Bronchial epithelial cell (primary cell): ENCODE data around the gene CTNNA2. TPM values are rescaled to one million over a fixed set of nuclear protein-coding genes. Genes with fewer than 3 reads are reported as not detected.

Source experiments
- DNase-seq: peaks from one replicate; pipeline ENCODE4 v3.0.0-alpha.2; 2010; ENCODE audit warnings: low read depth
- FAIRE-seq: peaks from 2 replicates; lab custom pipeline; 2011; peaks lifted over from hg19 to GRCh38; lab: Jason Lieb, UNC
- H3K27me3 ChIP-seq: 2 replicates; pipeline ENCODE4 v1.5.1; 2011; ENCODE audit warnings: low read length; ENCODE audit not compliant: control insufficient read depth, insufficient read depth
- H3K36me3 ChIP-seq: 2 replicates; pipeline ENCODE4 v1.5.1; 2011; ENCODE audit warnings: low read length; ENCODE audit not compliant: control insufficient read depth, insufficient read depth
- H3K4me3 ChIP-seq: 2 replicates; pipeline ENCODE4 v1.5.1; 2011; ENCODE audit warnings: mild to moderate bottlenecking, low read depth, low read length, control low read depth
- CTCF ChIP-seq: IDR thresholded peaks from 2 replicates; pipeline ENCODE4 v1.5.1; 2011; ENCODE audit warnings: mild to moderate bottlenecking, moderate library complexity, low read length, control low read depth, inconsistent platforms; ENCODE audit not compliant: insufficient read depth, severe bottlenecking
- total RNA-seq: library from RNA; depleted of rRNA; stranded (reverse); fragments of >200 nt; gene quantifications from 2 replicates; pipeline ENCODE4 v1.2.1, GENCODE V29; 2014

Gene CTNNA2
- total RNA-seq, 1 donor from 2014 or later = not detected

GRCh38 chr2:79940364-79940763 is 427.5 kb downstream of the CTNNA2 start:
- Histone ChIP-seq H3K36me3 (no peaks in the 10 kb centered on the region), H3K4me3 (no peak overlapping the region), H3K27me3 (no peaks in the 10 kb centered on the region)
- DNase-seq (no peak), FAIRE-seq (no peak)
- no peak for TF ChIP-seq CTCF

- FAIRE-seq = no peak
- no peak for DNase-seq
- Histone ChIP-seq H3K36me3 (no peaks in the 10 kb centered on the region), H3K27me3 (no peaks in the 10 kb centered on the region), H3K4me3 (no peak overlapping the region)
- no peak for TF ChIP-seq CTCF
Measured at GRCh38 chr2:79941179-79941578, 428.3 kb downstream of the CTNNA2 start.

GRCh38 chr2:79944205-79944604 is 431.4 kb downstream of the CTNNA2 start:
- Histone ChIP-seq H3K36me3 (no peaks in the 10 kb centered on the region), H3K4me3 (no peak overlapping the region), H3K27me3 (no peaks in the 10 kb centered on the region)
- DNase-seq (no peak), FAIRE-seq (no peak)
- no peak for TF ChIP-seq CTCF

GRCh38 chr2:79945653-79946445 is 433.0 kb downstream of the CTNNA2 start:
- no peak for TF ChIP-seq CTCF
- H3K27me3 ChIP-seq = no peaks in the 10 kb centered on the region
- H3K36me3 ChIP-seq = no peaks in the 10 kb centered on the region
- no peak overlapping the region for H3K4me3 ChIP-seq
- FAIRE-seq (no peak), DNase-seq (no peak)

GRCh38 chr2:79947751-79948150 is 434.9 kb downstream of the CTNNA2 start:
- Histone ChIP-seq H3K27me3 (no peaks in the 10 kb centered on the region), H3K4me3 (no peak overlapping the region), H3K36me3 (no peaks in the 10 kb centered on the region)
- DNase-seq (no peak), FAIRE-seq (no peak)
- TF ChIP-seq CTCF = no peak

- FAIRE-seq (no peak), DNase-seq (no peak)
- Histone ChIP-seq H3K36me3 (no peaks in the 10 kb centered on the region), H3K4me3 (no peak overlapping the region), H3K27me3 (no peaks in the 10 kb centered on the region)
- TF ChIP-seq CTCF = no peak
Measured at GRCh38 chr2:79950526-79950925, 437.7 kb downstream of the CTNNA2 start.
